Measurements from ENCODE around the gene C8G.

Gene C8G

DNA sequence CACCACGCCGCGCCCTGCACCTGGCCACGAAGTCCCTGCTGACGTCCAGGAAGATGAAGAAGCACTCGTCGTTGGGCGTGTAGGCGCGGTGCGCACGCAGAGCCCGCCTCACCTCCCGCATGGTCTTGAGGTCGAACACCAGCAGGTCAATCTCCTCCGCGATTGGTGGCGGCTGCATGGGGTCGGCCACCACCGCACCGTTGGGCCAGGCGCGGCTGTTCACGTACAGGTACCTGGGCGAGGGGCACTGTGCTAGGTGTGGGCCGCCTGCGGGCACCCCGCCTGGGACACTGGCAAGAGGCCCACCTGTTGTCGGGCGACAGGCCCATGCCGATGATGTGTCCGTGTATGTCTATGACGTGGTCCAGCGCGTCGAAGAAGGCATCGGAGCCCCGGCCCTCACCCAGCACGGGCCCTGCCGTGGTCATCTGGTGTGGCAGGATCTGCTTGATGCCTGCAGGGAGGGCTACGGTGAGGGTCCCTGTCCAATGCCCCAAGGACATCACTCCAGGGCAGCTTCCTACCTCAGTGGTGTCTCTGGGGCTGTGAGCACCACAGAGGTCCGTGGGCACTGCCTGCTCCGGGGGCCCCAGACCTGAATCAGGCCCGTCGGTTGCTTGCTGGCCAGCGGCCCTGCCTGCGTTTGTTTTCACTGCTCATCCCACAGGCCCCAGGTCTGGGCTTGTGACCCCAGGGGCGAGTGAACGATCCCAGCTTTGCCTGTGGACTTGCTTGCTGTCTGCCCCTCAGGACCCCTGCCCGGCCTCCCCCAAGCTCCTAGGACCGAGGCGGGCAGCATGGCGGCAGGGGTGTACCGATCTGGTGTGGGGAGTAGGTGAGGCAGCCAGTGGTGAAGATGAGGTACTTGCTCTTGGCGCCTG lies 3.6 kb upstream of the C8G start:
- DNase-seq (ENCODE audit: low spot score), result no peak

DNA sequence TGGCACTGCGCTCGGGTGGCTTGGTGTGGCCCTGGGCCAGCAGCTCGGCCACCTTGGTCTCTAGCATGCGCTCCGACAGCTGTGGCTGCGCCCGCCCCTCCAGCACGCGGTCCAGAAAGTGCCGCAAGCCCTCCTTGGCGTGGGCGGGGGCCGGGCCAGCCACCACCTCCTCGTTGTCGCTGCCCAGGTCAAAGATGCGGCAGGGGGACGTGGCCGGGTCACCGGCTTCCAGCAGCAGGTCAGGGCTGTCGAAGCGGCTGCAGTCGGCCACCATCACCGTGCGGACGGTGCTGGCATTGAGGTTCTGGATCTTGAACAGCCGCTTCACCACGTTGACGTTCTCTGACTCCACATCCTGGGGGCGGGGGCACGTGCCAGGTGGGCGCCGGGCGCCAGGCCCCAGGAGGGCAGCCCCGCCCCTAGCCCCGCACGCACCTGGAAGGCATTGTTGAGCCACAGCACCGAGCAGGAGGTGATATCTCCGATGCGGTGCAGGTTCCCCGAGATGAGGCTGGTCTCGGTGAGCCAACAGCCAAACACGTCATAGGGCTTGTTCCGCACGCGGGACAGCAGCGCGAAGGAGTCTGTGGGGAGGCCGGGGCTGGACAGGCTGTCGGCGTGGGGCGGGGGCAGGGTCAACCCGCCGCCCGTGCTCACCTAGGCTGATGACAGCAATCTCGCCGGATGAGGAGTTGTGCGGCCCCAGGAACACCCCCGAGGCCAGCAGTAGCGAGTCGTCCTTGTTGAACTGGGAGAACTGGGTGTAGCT lies 2.7 kb upstream of the C8G start:
- no peak for DNase-seq (ENCODE audit: low spot score)

DNA sequence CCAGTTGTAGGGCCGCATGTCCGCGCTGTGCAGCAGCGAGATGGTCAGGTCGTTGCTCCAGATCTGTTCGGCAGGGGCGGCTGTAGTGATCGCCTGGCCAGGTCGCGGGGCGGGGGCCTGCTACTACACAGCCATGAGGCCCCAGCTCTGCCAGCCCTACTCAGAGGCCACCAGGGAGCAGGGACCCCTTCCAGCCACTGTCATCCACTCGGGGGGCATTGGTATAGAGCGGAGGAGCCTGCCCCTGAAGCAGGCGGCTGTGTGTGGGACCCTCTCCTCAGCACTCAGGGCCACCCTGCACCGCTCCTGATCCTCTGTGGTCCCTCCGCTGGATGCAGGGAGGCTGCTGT lies 2.2 kb upstream of the C8G start:
- no peak for DNase-seq (ENCODE audit: low spot score)

DNA sequence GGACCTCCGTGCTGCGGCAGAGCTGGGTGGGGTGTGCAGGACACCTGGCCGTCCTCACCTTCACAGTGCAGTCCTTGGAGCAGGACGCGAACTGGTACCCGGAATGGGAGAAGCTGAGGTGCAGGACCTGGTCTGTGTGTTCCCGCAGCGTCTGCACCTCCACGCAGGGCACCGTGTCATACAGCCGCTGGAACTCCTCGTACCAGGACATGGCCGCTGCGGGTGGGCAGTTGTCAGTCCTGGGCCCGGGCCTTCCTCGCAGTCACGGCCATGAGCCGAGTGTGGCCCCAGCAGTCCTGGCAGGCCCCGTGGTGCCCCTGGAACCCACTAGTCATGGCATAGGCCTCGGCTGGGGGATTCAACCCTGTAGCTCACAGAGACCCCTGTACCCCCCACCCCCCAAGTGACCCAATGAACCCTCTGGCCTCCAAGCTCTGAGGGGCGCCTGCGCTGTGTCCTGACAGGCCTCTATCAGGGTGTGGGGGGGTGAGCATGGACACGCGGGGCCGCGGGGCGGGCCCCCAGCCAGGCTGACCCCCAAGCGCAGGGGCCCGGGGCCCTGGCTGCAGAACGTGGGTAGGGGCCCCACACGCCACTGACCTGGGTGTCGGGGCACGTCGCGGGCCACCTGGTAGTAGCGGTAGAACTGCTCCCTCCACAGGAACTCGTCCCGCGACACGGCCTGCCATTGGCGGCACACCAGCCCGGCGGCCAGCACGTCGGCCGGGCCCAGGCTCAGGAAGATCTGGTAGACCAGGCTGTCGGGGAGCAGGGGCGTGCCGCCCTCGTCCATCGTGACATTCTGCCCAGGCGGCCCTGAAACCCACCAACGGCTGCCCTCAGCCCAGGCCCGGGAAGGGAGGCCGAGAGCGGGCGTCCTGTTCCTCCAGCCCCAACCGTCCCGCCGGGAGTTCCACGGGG lies 1.5 kb upstream of the C8G start:
- peak; percentile 81 for DNase-seq (ENCODE audit: low spot score)

- DNase-seq (ENCODE audit: low spot score), result no peak
Observed at GRCh38 chr9:136944212-136944518, 878 bp upstream of the C8G start.

GRCh38 chr9:136945333-136946227 lies 537 bp downstream of the C8G start:
- DNase-seq (ENCODE audit: low spot score), result no peak

DNA sequence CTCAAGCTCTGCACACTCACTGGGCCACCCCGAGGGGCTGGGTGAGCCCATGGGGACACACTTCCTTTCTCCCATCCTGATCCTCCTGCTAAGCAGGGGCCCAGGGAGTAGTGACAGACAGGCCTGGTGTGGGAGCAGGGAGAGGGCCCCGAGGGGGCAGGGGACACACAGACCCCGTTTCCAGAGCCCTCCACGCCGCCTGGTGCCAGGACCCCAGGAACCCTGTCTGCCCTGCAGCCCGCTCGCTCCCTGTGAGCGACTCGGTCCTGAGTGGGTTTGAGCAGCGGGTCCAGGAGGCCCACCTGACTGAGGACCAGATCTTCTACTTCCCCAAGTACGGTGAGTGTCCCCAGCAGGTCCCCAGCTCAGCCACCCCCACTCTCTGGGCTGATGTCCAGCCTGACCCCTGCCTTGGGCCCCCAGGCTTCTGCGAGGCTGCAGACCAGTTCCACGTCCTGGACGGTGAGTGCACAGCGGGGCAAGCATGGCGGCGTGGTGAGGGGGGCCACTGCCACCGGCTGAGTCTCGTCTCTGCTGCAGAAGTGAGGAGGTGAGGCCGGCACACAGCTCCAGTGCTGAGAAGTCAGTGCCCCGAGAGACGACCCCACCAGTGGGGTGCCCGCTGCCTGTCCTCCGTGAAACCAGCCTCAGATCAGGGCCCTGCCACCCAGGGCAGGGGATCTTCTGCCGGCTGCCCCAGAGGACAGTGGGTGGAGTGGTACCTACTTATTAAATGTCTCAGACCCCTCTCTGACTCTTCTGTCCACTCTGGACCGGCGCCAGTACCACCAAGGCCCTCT lies 1.4 kb downstream of the C8G start:
- no peak for DNase-seq (ENCODE audit: low spot score)

GRCh38 chr9:136947028-136947891 lies 2.2 kb downstream of the C8G start:
- no peak for DNase-seq (ENCODE audit: low spot score)

DNA sequence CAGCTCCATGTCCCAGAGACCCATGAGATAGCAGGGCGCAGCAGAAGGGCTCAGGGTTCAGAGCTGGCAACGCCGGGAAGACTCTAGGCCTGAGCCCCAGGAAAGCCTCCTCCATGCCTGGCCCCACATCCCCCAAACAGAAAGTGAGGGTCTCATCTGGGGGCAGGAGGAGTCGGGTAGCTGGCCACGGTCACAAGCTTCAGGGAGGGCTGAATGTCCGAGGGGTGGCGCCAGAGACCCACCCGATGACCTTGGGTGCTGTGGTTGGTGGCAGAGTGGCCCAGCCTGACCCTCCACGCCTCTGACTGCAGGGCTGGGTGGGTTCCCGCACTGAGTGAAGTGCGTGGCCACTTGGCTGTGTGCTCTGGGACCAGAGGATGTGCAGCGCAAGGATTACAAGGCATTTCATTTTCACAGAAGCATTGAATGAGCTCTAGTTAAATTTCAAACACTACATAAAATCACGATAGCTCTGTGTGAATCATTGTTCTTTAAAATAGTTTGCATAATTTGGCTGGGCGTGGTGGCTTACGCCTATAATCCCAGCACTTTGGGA lies 3.0 kb downstream of the C8G start:
- DNase-seq (ENCODE audit: low spot score), result peak; percentile 57

- DNase-seq (ENCODE audit: low spot score), result no peak
Observed at GRCh38 chr9:136949239-136949816, 4.3 kb downstream of the C8G start.

GRCh38 chr9:136949817-136950655 lies 5.0 kb downstream of the C8G start:
- DNase-seq (ENCODE audit: low spot score), result peak; percentile 100

DNA sequence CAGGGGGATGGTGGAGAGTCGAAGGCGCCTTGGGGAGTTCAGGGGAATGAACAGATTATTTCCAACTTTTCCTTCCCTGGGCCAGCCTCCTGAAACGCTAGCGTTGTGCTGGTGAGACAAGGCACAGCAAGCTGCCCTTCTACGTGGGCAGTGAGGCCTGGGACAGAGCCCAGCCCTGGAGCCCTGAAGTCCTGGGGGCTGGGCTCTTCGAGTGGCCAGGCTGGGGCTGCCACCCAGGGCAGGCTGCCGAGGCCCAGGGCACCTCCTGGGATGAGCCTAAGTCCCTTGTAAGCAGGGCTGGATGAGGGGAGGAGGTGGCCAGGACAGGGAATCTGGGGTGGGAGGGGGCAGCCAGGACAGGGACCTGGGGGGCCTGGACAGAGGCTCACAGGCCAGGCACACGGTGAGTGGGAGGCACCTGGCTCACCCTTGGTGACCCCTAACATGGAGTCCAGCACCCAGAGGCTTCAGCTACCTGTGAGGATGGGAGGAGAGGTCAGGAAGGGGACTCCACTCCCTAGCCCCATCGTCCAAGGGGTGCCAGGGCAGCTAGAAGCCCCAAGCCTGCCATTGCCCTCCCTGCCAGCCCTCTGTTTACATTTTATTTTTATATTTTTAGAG lies 5.7 kb downstream of the C8G start:
- DNase-seq (ENCODE audit: low spot score), result no peak

DNA sequence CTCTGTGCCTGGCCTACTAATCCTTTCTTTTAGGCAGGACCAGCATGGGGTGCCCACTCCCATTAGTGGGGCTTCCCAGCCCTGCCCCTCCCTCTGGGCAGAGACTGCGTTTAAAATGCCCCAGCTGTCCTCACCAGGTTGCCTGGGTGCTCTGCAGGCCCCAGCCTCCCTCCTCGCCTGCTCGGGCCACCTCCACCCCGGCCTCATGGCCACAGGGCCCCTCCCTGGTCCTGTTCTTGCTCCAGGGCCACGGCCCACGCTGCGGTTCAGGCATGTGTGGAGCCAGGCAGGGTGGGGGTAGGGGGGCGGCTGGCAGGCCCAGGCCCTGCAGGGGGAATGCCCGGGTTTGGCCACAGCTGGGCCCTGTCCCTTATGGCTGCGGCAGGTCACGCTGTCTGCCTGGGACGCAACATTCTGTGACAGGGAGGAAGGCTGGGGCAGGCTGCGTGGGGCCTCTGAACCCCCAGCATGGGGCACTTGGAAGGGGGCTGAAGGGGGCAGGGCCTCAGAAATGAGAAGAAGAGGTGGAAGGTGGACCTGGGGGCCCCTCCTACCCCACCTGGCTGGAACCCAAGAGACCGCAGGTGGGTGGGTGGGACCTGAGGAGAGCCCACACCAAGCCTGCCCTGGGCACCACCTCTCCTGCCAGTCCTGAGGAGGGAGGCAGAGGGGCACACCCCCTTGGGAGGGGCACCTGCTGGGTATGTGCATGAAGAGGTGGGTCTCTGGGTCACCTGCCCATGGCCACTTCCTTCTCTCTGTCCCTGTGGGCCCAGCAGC lies 6.7 kb downstream of the C8G start, which contains the start of gene LCN12:
Gene LCN12 (plus strand): TSS at position 733 of the 780 bp plus-strand sequence. CDS start 55 bp downstream, outside the sequence.
- DNase-seq (ENCODE audit: low spot score), result no peak

DNA sequence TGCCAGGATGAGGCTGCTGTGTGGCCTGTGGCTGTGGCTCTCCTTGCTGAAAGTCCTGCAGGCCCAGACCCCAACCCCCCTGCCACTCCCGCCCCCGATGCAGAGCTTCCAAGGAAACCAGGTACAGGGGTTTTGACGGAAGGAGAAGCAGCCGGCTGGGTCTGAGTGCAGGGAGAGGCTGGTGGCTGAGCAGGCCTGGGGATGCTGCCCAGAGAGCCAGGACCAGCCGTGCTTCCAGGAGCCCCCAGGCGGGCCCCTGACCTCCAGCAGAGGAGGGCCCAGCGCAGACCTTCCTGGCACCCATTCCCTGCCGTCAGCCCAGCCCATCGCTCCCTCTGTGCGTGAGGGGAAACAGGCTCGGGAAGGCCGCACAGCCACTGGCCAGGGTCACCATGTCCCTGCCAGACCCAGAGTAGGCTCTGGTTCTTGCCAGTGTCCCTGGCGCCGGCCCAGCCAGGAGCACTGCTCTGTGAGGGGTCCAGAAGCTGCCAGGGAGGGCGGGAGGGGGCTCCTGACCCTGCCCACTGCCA lies 7.3 kb downstream of the C8G start:
- no peak for DNase-seq (ENCODE audit: low spot score)

DNA sequence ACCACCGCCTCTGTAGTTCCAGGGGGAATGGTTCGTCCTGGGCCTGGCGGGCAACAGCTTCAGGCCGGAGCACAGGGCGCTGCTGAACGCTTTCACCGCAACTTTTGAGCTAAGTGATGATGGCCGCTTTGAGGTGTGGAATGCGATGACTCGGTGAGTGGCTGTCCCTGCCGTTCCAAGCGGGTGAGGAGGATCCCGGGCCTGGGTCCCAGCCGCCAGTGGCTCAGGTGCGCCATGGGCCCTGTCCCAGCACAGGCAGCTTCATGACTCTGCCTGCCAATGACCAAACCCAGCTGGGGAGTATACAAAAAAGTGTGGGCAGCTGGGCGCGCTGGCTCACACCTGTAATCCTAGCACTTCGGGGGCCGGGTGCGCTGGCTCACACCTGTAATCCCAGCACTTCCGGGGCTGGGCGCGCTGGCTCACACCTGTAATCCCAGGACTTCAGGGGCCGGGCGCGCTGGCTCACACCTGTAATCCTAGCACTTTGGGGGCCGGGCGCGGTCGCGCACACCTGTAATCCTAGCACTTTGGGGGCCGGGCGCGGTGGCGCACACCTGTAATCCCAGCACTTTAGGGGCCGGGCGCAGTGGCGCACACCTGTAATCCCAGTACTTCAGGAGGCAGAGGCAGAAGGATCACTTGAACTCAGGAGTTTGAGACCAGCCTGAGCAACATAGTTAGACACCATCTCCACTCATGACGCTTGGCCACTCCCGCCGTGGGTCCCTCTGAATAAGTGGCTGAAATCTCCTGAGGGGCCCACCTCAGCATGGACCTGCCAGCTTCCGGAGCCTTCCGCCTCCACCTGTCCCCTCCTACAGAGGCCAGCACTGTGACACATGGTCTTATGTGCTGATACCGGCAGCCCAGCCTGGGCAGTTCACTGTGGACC lies 8.1 kb downstream of the C8G start:
- no peak for DNase-seq (ENCODE audit: low spot score)
